Keratinocyte (primary cell): ENCODE results near the gene PRKAG2. TPM values are rescaled to one million over a fixed set of nuclear protein-coding genes. Genes with fewer than 3 reads are reported as not detected.

Experiments
- DNase-seq: peaks from one replicate; pipeline ENCODE4 v3.0.0-alpha.2; 2011; ENCODE audit warnings: low read depth, missing footprints, low spot score
- FAIRE-seq: peaks from 2 replicates; lab custom pipeline; 2011; peaks lifted over from hg19 to GRCh38; lab: Jason Lieb, UNC
- H2AFZ ChIP-seq: 2 replicates; pipeline ENCODE4 v1.6.0; 2012; ENCODE audit warnings: low read length, control low read depth, inconsistent platforms; ENCODE audit not compliant: control insufficient read depth
- H3K27ac ChIP-seq: 2 replicates; pipeline ENCODE4 v1.5.1; 2011; ENCODE audit warnings: low read length; ENCODE audit not compliant: control insufficient read depth, insufficient read depth
- H3K27me3 ChIP-seq: 3 replicates; pipeline ENCODE4 v1.6.0; 2011; ENCODE audit warnings: low read length; ENCODE audit not compliant: control insufficient read depth, insufficient read depth; ENCODE audit errors: extremely low read depth
- H3K36me3 ChIP-seq, 2 experiments: 2 replicates in 1 of 2; 3 replicates in 1 of 2; pipeline ENCODE4 v1.5.1; 2011; ENCODE audit warnings: low read length in 2 of 2, mild to moderate bottlenecking in 1 of 2; ENCODE audit not compliant: control insufficient read depth in 2 of 2, insufficient read depth in 2 of 2; ENCODE audit errors: extremely low read depth in 1 of 2
- H3K4me1 ChIP-seq: 3 replicates; pipeline ENCODE4 v1.5.1; 2011; ENCODE audit warnings: low read length; ENCODE audit not compliant: control insufficient read depth, insufficient read depth; ENCODE audit errors: extremely low read depth
- H3K4me2 ChIP-seq: 3 replicates; pipeline ENCODE4 v1.6.0; 2011; ENCODE audit warnings: low read depth, low read length; ENCODE audit not compliant: control insufficient read depth, insufficient read depth; ENCODE audit errors: extremely low read depth
- H3K4me3 ChIP-seq, 3 experiments: fragments of 200-600 bp in 1 of 3; sonication (generic) in 1 of 3; 2 replicates in 2 of 3; 3 replicates in 1 of 3; pipeline ENCODE4 v1.5.1; 2011 to 2016; ENCODE audit warnings: low read length in 3 of 3, mild to moderate bottlenecking in 3 of 3, control low read depth in 2 of 3, inconsistent platforms in 1 of 3, low read depth in 1 of 3, mixed read lengths in 1 of 3, mixed run types in 1 of 3, moderate library complexity in 1 of 3; ENCODE audit not compliant: control insufficient read depth in 2 of 3, insufficient read depth in 2 of 3; ENCODE audit errors: extremely low read depth in 1 of 3
- H3K79me2 ChIP-seq: 2 replicates; pipeline ENCODE4 v1.6.0; 2012; ENCODE audit warnings: low read length; ENCODE audit not compliant: control insufficient read depth, insufficient read depth
- H3K9ac ChIP-seq: 3 replicates; pipeline ENCODE4 v1.6.0; 2011; ENCODE audit warnings: low read length; ENCODE audit not compliant: control insufficient read depth, insufficient read depth; ENCODE audit errors: extremely low read depth
- H3K9me1 ChIP-seq: 3 replicates; pipeline ENCODE4 v1.6.0; 2011; ENCODE audit warnings: low read length; ENCODE audit not compliant: control insufficient read depth, insufficient read depth; ENCODE audit errors: extremely low read depth
- H3K9me3 ChIP-seq: 2 replicates; pipeline ENCODE4 v1.5.1; 2012; ENCODE audit warnings: low read depth, low read length; ENCODE audit not compliant: control insufficient read depth
- H4K20me1 ChIP-seq: 3 replicates; pipeline ENCODE4 v1.6.0; 2011; ENCODE audit warnings: low read length; ENCODE audit not compliant: control insufficient read depth, insufficient read depth; ENCODE audit errors: extremely low read depth
- EZH2 ChIP-seq: IDR thresholded peaks from one replicate; pipeline ENCODE4 v1.6.1; 2012; ENCODE audit warnings: inconsistent platforms, mild to moderate bottlenecking, low read length, moderate library complexity
- dilution Hi-C: fragments of 300-500 bp; cut with MboI; formaldehyde crosslinking; loops from one replicate; pipeline ENCODE4 v1.7.0; 2020; ENCODE audit warnings: low sequenced_read_pairs; ENCODE audit not compliant: extremely low pct_ligation_motif_present
- polyA plus RNA-seq, 5 experiments: library from polyadenylated mRNA; depleted of rRNA in 3 of 5; stranded (reverse) in 3 of 5; stranded (forward) in 1 of 5; unstranded in 1 of 5; fragments of >200 nt; gene quantifications; 1 replicate in 1 of 5; 2 replicates in 3 of 5; 3 replicates in 1 of 5; pipeline versions ENCODE4 v1.2.1 to v1.2.3, GENCODE V29; 2011 to 2012; ENCODE audit warnings: missing spikeins in 2 of 5, low read depth in 1 of 5, low replicate concordance in 1 of 5
- TF ChIP-seq, protein P1 (sequence below), 3 experiments: IDR thresholded peaks in 1 of 3; conservative IDR thresholded peaks in 1 of 3; optimal IDR thresholded peaks in 1 of 3; 2 replicates in 2 of 3; 3 replicates in 1 of 3; pipeline versions ENCODE3 to v1.5.1; 2011; ENCODE audit warnings: low read length in 3 of 3, mild to moderate bottlenecking in 3 of 3, moderate library complexity in 2 of 3, control low read depth in 1 of 3, inconsistent platforms in 1 of 3; ENCODE audit not compliant: insufficient read depth in 2 of 3; ENCODE audit errors: extremely low read depth in 1 of 3

The PRKAG2 gene
- polyA plus RNA-seq, 1 donor (not counting 4 experiments of a cell fraction or from before 2014, with no cell fraction given): 39.5 TPM

DNA sequence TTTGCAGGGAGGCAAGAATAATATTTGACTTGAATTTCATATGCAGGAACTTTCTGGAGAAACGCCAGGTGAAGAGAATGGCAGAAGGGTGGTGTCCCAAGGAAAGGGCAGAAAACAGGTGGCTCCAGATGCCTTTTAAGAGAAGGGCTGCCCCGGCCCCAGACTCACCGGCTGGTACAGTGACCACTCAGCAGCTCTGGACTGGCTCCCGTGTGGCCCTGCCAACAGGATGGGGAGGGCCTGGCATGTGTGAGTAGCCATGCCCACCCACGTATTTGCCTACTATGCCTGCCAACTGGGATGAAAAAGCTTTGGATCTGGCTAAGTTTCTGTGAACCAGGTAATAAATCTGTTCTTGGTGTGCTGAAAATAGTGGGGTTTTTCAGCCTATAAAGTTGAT lies 159.5 kb downstream of the PRKAG2 start:
- Histone ChIP-seq H3K79me2 (no peaks in the 10 kb centered on the region), H3K9me3 (no peaks in the 10 kb centered on the region), H3K4me3 (no peak overlapping the region), H3K36me3 (no peaks in the 10 kb centered on the region), H3K4me2 (no peak overlapping the region), H3K4me1 (no peaks in the 10 kb centered on the region), H2AFZ (no peak overlapping the region), H3K27me3 (no peaks in the 10 kb centered on the region), H3K27ac (no peak overlapping the region), H3K9ac (no peak overlapping the region), H4K20me1 (no peaks in the 10 kb centered on the region), H3K9me1 (no peaks in the 10 kb centered on the region)
- FAIRE-seq (no peak), DNase-seq (no peak)
- TF ChIP-seq, protein P1, sequence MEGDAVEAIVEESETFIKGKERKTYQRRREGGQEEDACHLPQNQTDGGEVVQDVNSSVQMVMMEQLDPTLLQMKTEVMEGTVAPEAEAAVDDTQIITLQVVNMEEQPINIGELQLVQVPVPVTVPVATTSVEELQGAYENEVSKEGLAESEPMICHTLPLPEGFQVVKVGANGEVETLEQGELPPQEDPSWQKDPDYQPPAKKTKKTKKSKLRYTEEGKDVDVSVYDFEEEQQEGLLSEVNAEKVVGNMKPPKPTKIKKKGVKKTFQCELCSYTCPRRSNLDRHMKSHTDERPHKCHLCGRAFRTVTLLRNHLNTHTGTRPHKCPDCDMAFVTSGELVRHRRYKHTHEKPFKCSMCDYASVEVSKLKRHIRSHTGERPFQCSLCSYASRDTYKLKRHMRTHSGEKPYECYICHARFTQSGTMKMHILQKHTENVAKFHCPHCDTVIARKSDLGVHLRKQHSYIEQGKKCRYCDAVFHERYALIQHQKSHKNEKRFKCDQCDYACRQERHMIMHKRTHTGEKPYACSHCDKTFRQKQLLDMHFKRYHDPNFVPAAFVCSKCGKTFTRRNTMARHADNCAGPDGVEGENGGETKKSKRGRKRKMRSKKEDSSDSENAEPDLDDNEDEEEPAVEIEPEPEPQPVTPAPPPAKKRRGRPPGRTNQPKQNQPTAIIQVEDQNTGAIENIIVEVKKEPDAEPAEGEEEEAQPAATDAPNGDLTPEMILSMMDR (optimal IDR thresholded peaks at IDR 0.05 in 1 of 3, IDR thresholded peaks at IDR 0.05 in 1 of 3, conservative IDR thresholded peaks at IDR 0.05 in 1 of 3; ENCODE audit: extremely low read depth in 1 of 3, insufficient read depth in 2 of 3, low read length in 3 of 3): no peak
- no peak for TF ChIP-seq EZH2
- dilution Hi-C loops: no loop called here

DNA sequence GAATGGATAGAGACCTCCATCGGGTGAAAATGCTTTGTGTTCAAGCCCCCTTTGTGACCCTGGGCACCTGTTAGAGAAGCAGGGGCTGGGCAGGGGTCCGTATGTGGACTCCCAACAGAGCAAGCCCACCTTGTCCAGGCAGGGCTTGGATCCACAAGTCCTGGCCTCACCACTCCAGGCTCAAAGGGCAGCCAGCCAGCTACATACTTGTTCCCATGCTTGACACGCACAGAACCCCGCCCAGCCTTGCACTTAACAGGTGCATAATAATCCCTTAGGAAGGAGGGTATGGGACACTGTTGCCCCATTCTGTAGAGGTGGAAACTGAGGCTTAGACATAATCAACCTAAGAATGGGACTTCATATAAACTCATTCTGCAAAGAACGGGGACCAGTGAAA lies 160.6 kb downstream of the PRKAG2 start:
- Histone ChIP-seq H2AFZ (no peak overlapping the region), H3K79me2 (no peaks in the 10 kb centered on the region), H3K36me3 (no peaks in the 10 kb centered on the region), H3K27ac (no peak overlapping the region), H3K9me1 (no peaks in the 10 kb centered on the region), H4K20me1 (no peaks in the 10 kb centered on the region), H3K4me2 (no peak overlapping the region), H3K4me3 (no peak overlapping the region), H3K9ac (no peak overlapping the region), H3K9me3 (no peaks in the 10 kb centered on the region), H3K4me1 (no peaks in the 10 kb centered on the region), H3K27me3 (no peaks in the 10 kb centered on the region)
- FAIRE-seq (no peak), DNase-seq (no peak)
- TF ChIP-seq, protein P1 (optimal IDR thresholded peaks at IDR 0.05 in 1 of 3, IDR thresholded peaks at IDR 0.05 in 1 of 3, conservative IDR thresholded peaks at IDR 0.05 in 1 of 3; ENCODE audit: extremely low read depth in 1 of 3, insufficient read depth in 2 of 3, low read length in 3 of 3): no peak
- no peak for TF ChIP-seq EZH2
- dilution Hi-C loops: no loop called here
